Fibroblast of mammary gland (primary cell): ENCODE results near the gene CD4.

Experiments used
- DNase-seq: peaks from one replicate; pipeline ENCODE4 v3.0.0-alpha.2; 2010; ENCODE audit warnings: low read depth
- H3K4me3 ChIP-seq: 2 replicates; pipeline ENCODE4 v1.5.1; 2011; ENCODE audit warnings: low read depth, mild to moderate bottlenecking, low read length, moderate library complexity; ENCODE audit not compliant: control insufficient read depth
- TF ChIP-seq, protein P1 (sequence below): conservative IDR thresholded peaks from 2 replicates; pipeline ENCODE4 v1.5.1; 2011; ENCODE audit warnings: low read depth, low read length, inconsistent platforms; ENCODE audit not compliant: control insufficient read depth, insufficient read depth

Gene CD4

DNA sequence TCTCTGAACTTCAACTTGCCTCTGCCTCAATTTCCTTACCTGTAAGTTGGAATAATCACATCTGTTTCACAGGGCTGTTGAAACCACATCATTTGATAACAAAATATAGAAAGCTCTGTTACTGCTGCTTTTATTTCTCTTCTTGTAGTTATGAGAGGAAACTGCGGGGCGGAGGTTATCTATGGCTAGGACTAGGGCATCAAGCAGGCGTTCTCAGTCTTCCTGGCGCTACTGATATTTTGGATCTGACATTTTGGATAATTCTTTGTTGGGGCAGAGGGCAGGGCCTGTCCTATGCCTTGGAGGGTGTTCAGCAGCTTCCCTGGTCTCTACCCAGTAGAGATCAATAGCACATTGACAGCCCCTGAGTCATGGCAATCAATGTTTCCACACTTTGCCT, 42.8 kb downstream of the CD4 start:
- no peak for DNase-seq
- TF ChIP-seq, protein P1, sequence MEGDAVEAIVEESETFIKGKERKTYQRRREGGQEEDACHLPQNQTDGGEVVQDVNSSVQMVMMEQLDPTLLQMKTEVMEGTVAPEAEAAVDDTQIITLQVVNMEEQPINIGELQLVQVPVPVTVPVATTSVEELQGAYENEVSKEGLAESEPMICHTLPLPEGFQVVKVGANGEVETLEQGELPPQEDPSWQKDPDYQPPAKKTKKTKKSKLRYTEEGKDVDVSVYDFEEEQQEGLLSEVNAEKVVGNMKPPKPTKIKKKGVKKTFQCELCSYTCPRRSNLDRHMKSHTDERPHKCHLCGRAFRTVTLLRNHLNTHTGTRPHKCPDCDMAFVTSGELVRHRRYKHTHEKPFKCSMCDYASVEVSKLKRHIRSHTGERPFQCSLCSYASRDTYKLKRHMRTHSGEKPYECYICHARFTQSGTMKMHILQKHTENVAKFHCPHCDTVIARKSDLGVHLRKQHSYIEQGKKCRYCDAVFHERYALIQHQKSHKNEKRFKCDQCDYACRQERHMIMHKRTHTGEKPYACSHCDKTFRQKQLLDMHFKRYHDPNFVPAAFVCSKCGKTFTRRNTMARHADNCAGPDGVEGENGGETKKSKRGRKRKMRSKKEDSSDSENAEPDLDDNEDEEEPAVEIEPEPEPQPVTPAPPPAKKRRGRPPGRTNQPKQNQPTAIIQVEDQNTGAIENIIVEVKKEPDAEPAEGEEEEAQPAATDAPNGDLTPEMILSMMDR: no peak
- H3K4me3 ChIP-seq: no peak overlapping the region

DNA sequence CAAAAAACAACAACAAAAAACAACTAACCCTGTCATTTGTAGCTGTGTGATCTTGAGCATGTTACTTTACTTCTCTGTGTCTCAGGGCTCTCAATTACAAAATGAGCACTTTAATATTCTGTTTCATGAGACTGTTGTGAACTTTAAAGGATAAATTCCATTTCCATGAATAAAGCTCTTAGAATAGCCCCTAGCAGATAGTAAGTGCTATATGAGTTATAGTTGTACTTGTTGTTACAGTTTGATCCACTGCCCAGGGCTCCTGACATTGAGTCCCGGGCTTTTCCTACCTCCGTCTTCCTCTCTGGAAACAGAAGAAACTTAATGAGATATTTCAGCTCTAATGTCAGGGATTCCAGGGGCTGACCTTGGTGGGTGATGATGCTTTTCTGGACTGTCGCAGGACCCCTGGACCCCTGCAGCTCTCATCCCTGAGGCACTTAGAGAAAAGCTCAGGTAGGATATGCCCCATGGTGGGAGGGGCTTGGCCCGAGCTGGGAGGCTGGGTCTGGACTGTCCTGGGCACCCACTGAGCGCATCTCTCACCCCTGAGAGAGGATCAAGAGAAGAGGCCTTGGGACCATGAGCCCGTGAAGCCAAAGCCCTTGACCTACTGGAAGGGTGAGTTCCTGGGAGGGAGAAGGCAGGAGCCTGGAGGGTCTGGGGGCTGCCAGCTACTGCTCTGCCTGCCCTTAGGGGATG, 44.0 kb downstream of the CD4 start:
- DNase-seq: no peak
- TF ChIP-seq, protein P1: no peak
- no peak overlapping the region for H3K4me3 ChIP-seq

DNA sequence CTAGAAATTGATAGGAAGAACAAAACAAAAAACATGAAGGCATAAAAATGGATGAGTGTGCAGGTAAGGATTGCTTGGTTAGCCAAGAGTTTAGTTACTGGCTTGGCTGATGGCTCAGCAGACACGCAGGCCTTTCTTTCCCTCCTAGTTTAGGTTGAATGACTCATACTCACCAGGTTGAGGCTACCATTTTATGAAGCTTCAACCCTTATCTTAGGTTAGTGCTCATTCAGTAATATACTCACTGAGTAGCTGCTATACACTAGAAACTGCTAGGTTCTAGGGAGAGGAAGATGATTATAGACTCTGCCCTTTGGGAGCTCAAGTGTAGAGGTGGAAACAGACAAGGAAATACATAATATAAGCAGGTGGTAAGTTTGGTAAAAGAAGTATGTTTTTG, 44.9 kb downstream of the CD4 start:
- TF ChIP-seq, protein P1: no peak
- DNase-seq: no peak
- H3K4me3 ChIP-seq: no peak overlapping the region

DNA sequence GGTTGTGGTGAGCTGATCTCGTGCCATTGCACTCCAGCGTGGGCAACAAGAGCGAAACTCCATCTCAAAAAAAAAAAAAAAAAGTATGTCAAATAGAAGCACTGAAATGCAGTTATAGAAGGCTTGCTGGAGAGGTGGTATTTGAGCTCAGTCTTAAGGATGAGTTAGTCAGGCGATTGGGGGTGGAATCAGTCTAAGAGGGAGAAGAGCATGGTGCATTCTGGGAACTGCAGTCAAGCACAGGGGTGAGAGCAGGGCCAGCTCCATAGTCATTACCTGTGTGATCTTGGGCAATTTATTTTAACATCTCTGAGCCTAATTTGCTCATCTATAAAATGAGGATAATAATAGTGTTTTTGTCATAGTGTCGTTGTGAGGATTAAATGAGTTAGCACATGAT, 45.5 kb downstream of the CD4 start:
- H3K4me3 ChIP-seq: no peak overlapping the region
- TF ChIP-seq, protein P1: no peak

DNA sequence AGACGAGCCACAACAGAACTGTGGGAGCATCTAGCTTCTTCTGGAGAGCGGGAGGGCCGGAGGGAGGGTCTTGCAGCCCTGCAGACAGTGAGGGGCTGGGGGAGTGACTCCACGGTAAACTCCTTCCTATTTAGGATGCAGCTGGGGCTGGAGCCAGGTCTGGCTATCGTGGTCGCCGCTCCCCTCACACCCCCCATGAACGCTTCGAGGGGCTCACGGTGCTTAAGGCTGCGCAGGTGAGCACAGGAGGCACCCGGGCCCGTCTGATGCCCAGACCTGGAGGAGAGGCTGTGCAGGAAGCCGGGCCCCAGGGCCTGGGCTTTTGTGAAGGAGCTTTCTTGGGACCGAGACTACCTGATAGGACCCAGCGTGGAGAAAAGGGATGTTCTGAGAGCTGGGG, 47.5 kb downstream of the CD4 start:
- TF ChIP-seq, protein P1: no peak
- DNase-seq: no peak
- H3K4me3 ChIP-seq: no peak overlapping the region

More for the DNA sequence above, 45.5 kb downstream of the CD4 start:
- no peak for DNase-seq

DNA sequence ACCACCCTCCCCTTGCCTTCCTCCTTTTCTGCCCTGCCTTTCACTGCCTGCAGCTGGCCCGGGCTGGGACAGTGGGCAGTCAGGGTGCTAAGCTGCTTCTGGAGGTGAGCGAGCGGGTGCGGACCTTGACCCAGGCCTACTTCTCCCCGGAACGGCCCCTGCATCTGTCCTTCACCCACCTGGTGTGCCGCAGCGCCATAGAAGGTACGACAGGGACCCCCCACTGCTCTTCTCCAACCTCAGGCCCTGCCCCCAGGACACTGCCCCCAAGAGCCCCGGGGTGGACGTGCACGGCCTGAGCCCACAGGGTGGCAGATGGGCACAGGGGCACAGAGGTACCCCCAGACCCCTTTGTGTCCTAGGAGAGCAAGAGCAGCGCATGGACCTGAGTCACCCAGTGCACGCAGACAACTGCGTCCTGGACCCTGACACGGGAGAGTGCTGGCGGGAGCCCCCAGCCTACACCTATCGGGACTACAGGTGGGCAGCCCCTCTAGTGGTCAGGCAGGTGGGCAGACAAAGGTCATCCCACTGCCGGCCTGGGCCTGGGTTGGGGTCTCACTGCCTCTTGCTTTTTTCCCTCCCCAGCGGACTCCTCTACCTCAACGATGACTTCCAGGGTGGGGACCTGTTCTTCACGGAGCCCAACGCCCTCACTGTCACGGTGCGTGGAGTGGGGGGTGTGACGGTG, 48.2 kb downstream of the CD4 start:
- no peak overlapping the region for H3K4me3 ChIP-seq
- TF ChIP-seq, protein P1: no peak
- DNase-seq: no peak
